Panc1 (cell line): ENCODE results near the gene FMO1. TPM values are rescaled to one million over a fixed set of nuclear protein-coding genes. Genes with fewer than 3 reads are reported as not detected.

Experiments
- ATAC-seq: fragments of 200-7000 bp; cut with Tn5 transposase; 2 replicates; pipeline ENCODE4 v1.9.1; 2020; ENCODE audit warnings: mild to moderate bottlenecking, moderate library complexity
- BruUV-seq: library from RNA; stranded (reverse); fragments of 400-500 nt; replicated peaks from 2 replicates; lab custom pipeline; 2021; lab: Mats Ljungman, UMichigan
- CTCF ChIA-PET: fragments of 300-600 bp; sonication (Branson Sonifier 250); formaldehyde crosslinking; loops from one replicate; lab custom pipeline; 2022; ENCODE audit warnings: antibody characterized with exemption; lab: Charles Lee
- POLR2A ChIA-PET: fragments of 300-600 bp; sonication (Branson Sonifier 250); formaldehyde crosslinking; loops from one replicate; lab custom pipeline; 2022; ENCODE audit warnings: antibody characterized with exemption; lab: Charles Lee
- DNase-seq: peaks from one replicate; pipeline ENCODE4 v3.0.0-alpha.2; 2010; ENCODE audit warnings: low read depth, low spot score
- H3K27ac ChIP-seq: 2 replicates; pipeline ENCODE4 v1.5.1; 2011; ENCODE audit warnings: mild to moderate bottlenecking, low read length, inconsistent platforms
- H3K27me3 ChIP-seq: fragments of 200-500 bp; sonication (Bioruptor generic); 2 replicates; pipeline ENCODE4 v1.6.0; 2014; ENCODE audit warnings: low read length, inconsistent platforms; ENCODE audit not compliant: control insufficient read depth, insufficient read depth
- H3K36me3 ChIP-seq: fragments of 200-500 bp; sonication (Bioruptor generic); 2 replicates; pipeline ENCODE4 v1.5.1; 2014; ENCODE audit warnings: inconsistent platforms, mild to moderate bottlenecking, low read length, moderate library complexity; ENCODE audit not compliant: control insufficient read depth, insufficient read depth
- H3K4me1 ChIP-seq: 2 replicates; pipeline ENCODE4 v1.5.1; 2011; ENCODE audit warnings: inconsistent platforms, mild to moderate bottlenecking, low read length, moderate library complexity; ENCODE audit not compliant: control insufficient read depth, insufficient read depth
- H3K4me3 ChIP-seq, 2 experiments: 2 replicates each; pipeline ENCODE4 v1.5.1; 2011 to 2012; ENCODE audit warnings: low read depth in 2 of 2, low read length in 2 of 2, mild to moderate bottlenecking in 2 of 2, inconsistent platforms in 1 of 2, moderate library complexity in 1 of 2
- H3K9me3 ChIP-seq: fragments of 200-500 bp; sonication (Bioruptor generic); 2 replicates; pipeline ENCODE4 v1.5.1; 2014; ENCODE audit warnings: low read depth, mild to moderate bottlenecking, inconsistent platforms, low read length, moderate library complexity; ENCODE audit not compliant: control insufficient read depth, insufficient read depth
- POLR2AphosphoS5 ChIP-seq: IDR thresholded peaks from 2 replicates; pipeline ENCODE4 v1.6.1; 2012; ENCODE audit warnings: mild to moderate bottlenecking, low read depth, low read length, moderate library complexity
- SIN3A ChIP-seq: IDR thresholded peaks from 2 replicates; pipeline ENCODE4 v1.6.1; 2012; ENCODE audit warnings: low read depth, mild to moderate bottlenecking, low read length, moderate library complexity, borderline replicate concordance; ENCODE audit not compliant: insufficient read depth
- TCF7L2 ChIP-seq: IDR thresholded peaks from 2 replicates; pipeline ENCODE4 v1.6.1; 2011; ENCODE audit warnings: mild to moderate bottlenecking, low read depth, low read length, inconsistent platforms
- in situ Hi-C: cut with HindIII; loops from 2 replicates; pipeline ENCODE4 v1.10.0; 2016; ENCODE audit warnings: low sequenced_read_pairs, low pct_unique_long_range_greater_than_20kb
- intact Hi-C: fragments of 100-400 bp; cut with micrococcal nuclease; formaldehyde crosslinking; loops from one replicate; pipeline ENCODE4 v1.10.0; 2022; ENCODE audit not compliant: unreplicated experiment
- total RNA-seq: library from RNA; stranded (reverse); gene quantifications from one replicate; pipeline ENCODE4 v1.2.1, GENCODE V29; 2021; ENCODE audit not compliant: unreplicated experiment
- TF ChIP-seq, protein P1 (sequence below): fragments of 450-650 bp; IDR thresholded peaks from 2 replicates; pipeline ENCODE4 v1.5.1; 2017; ENCODE audit warnings: mild to moderate bottlenecking
- TF ChIP-seq, protein P2 (sequence below), 2 experiments: IDR thresholded peaks; 2 replicates each; pipeline ENCODE4 v1.6.1; 2011 to 2012; ENCODE audit warnings: low read depth in 2 of 2, control low read depth in 1 of 2, low read length in 1 of 2, mild to moderate bottlenecking in 1 of 2, moderate library complexity in 1 of 2; ENCODE audit not compliant: insufficient read depth in 1 of 2

The FMO1 gene
- total RNA-seq, 1 experiment from 2014 or later = not detected

DNA sequence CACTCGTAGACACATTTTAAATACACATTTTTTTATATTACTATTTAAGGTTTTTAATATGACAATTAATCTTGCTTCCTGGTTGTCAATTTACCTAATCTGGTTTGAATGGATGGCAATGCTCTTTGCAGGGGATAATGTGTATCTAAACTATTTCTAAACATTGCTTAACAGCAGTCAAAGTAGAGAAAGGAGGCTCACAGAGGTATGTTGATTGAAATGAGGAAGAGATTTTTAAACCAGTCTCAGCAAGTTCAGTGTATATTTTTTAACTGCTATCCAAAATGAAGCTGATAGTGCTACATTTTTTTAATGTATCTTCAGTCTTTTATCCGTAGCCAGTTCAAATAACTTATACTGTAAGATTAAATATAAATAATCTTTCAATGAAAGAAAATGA, 17.4 kb downstream of the FMO1 start:
- no peaks in the 10 kb centered on the region for H3K36me3 ChIP-seq
- intact Hi-C loops (no loop called here), in situ Hi-C loops (no loop called here)
- H3K27ac ChIP-seq = no peak overlapping the region
- CTCF ChIA-PET = no interaction called here
- DNase-seq = no peak
- no peak for ATAC-seq
- TF ChIP-seq POLR2AphosphoS5 = no peak
- no peak for TF ChIP-seq TCF7L2
- no peak for TF ChIP-seq SIN3A
- TF ChIP-seq, protein P1, sequence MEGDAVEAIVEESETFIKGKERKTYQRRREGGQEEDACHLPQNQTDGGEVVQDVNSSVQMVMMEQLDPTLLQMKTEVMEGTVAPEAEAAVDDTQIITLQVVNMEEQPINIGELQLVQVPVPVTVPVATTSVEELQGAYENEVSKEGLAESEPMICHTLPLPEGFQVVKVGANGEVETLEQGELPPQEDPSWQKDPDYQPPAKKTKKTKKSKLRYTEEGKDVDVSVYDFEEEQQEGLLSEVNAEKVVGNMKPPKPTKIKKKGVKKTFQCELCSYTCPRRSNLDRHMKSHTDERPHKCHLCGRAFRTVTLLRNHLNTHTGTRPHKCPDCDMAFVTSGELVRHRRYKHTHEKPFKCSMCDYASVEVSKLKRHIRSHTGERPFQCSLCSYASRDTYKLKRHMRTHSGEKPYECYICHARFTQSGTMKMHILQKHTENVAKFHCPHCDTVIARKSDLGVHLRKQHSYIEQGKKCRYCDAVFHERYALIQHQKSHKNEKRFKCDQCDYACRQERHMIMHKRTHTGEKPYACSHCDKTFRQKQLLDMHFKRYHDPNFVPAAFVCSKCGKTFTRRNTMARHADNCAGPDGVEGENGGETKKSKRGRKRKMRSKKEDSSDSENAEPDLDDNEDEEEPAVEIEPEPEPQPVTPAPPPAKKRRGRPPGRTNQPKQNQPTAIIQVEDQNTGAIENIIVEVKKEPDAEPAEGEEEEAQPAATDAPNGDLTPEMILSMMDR = no peak
- TF ChIP-seq, protein P2, sequence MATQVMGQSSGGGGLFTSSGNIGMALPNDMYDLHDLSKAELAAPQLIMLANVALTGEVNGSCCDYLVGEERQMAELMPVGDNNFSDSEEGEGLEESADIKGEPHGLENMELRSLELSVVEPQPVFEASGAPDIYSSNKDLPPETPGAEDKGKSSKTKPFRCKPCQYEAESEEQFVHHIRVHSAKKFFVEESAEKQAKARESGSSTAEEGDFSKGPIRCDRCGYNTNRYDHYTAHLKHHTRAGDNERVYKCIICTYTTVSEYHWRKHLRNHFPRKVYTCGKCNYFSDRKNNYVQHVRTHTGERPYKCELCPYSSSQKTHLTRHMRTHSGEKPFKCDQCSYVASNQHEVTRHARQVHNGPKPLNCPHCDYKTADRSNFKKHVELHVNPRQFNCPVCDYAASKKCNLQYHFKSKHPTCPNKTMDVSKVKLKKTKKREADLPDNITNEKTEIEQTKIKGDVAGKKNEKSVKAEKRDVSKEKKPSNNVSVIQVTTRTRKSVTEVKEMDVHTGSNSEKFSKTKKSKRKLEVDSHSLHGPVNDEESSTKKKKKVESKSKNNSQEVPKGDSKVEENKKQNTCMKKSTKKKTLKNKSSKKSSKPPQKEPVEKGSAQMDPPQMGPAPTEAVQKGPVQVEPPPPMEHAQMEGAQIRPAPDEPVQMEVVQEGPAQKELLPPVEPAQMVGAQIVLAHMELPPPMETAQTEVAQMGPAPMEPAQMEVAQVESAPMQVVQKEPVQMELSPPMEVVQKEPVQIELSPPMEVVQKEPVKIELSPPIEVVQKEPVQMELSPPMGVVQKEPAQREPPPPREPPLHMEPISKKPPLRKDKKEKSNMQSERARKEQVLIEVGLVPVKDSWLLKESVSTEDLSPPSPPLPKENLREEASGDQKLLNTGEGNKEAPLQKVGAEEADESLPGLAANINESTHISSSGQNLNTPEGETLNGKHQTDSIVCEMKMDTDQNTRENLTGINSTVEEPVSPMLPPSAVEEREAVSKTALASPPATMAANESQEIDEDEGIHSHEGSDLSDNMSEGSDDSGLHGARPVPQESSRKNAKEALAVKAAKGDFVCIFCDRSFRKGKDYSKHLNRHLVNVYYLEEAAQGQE (IDR thresholded peaks at IDR 0.05; ENCODE audit: insufficient read depth in 1 of 2, low read depth in 2 of 2, low read length in 1 of 2) = no peak
- POLR2A ChIA-PET = no interaction called here
- no peaks in the 10 kb centered on the region for H3K27me3 ChIP-seq
- no peaks in the 10 kb centered on the region for H3K9me3 ChIP-seq
- H3K4me1 ChIP-seq = no peaks in the 10 kb centered on the region
- H3K4me3 ChIP-seq = no peak overlapping the region
- BruUV-seq = no TSS peak

DNA sequence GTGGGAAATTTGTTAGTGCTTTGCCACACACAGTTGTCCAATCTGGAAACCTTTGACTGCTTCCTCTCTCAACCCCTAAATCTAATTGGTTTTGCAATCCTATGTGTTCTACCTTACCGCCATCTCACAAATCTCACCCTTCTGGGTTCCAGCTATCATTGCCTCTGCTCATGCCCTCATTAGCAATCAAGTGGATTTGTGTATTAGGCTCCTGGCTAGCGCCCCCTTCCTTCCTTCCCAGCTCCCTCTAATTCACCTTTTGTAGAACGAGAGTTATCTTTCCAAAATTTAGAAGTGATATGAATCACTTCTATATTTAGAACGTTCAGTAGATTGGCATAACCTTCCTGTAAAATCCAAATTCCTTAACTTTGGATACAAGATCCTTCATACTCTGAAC, 18.6 kb downstream of the FMO1 start:
- BruUV-seq = no TSS peak

More for the DNA sequence above, 18.6 kb downstream of the FMO1 start:
- no peaks in the 10 kb centered on the region for H3K4me1 ChIP-seq
- TF ChIP-seq, protein P2 (IDR thresholded peaks at IDR 0.05; ENCODE audit: insufficient read depth in 1 of 2, low read depth in 2 of 2, low read length in 1 of 2) = no peak
- TF ChIP-seq, protein P1 = no peak
- TF ChIP-seq POLR2AphosphoS5 = no peak
- TF ChIP-seq SIN3A = no peak
- TF ChIP-seq TCF7L2 = no peak
- DNase-seq (no peak), ATAC-seq (no peak)
- H3K9me3 ChIP-seq = no peaks in the 10 kb centered on the region
- intact Hi-C loops (no loop called here), in situ Hi-C loops (no loop called here)
- ChIA-PET CTCF (no interaction called here), POLR2A (no interaction called here)
- H3K27me3 ChIP-seq = no peaks in the 10 kb centered on the region
- no peaks in the 10 kb centered on the region for H3K36me3 ChIP-seq
- no peak overlapping the region for H3K4me3 ChIP-seq
- no peak overlapping the region for H3K27ac ChIP-seq
